Mucosa of descending colon (tissue), 3 donors: ENCODE results near the gene ANGEL1. TPM values are rescaled to one million over a fixed set of nuclear protein-coding genes. Genes with fewer than 3 reads are reported as not detected.

ENCODE experiments used
- ATAC-seq: fragments of 200-7000 bp; cut with Tn5 transposase; one replicate; pipeline ENCODE4 v1.9.1; 2020; ENCODE audit warnings: mild to moderate bottlenecking, moderate library complexity
- DNase-seq, 3 donors: peaks; one replicate each; pipeline ENCODE4 v3.0.0-alpha.2; 2020
- H3K36me3 ChIP-seq: fragments of 200-600 bp; one replicate; pipeline ENCODE4 v1.8.0; 2021; ENCODE audit warnings: low read depth, mild to moderate bottlenecking
- H3K4me1 ChIP-seq: fragments of 200-600 bp; one replicate; pipeline ENCODE4 v1.8.0; 2021; ENCODE audit warnings: low read depth, mild to moderate bottlenecking
- H3K4me3 ChIP-seq: fragments of 200-600 bp; one replicate; pipeline ENCODE4 v1.8.0; 2021; ENCODE audit warnings: mild to moderate bottlenecking
- H3K9me3 ChIP-seq: fragments of 200-600 bp; one replicate; pipeline ENCODE4 v1.8.0; 2021; ENCODE audit warnings: mild to moderate bottlenecking
- intact Hi-C, 2 donors: fragments of 100-400 bp; cut with DNase I in 1 of 2; cut with micrococcal nuclease in 1 of 2; formaldehyde crosslinking; loops; one replicate each; pipeline versions ENCODE4 v1.11.0 to v1.11.1; 2022; cut with DNase I, micrococcal nuclease
- long read RNA-seq, 2 donors: library from polyadenylated mRNA; unstranded; transcript quantifications; one replicate each; pipeline ENCODE4 v2.0.0, GENCODE V29; 2019 to 2021
- total RNA-seq, 3 donors: library from RNA; stranded (reverse); fragmentation: NEBNext Ultra II Directional in 2 of 3; extraction: Animal tissue kit (Norgen Biotek cat#: 25700) in 2 of 3; gene quantifications; one replicate each; pipeline versions ENCODE4 v1.2.1 to v1.2.4, GENCODE V29; 2021 to 2023
- TF ChIP-seq, protein P1 (sequence below): fragments of 200-600 bp; IDR thresholded peaks from one replicate; pipeline ENCODE4 v1.8.0; 2022; ENCODE audit warnings: antibody characterized with exemption, mild to moderate bottlenecking
- donor health status: DM: no; HTN: no; CAD: no; lungs with moderate emphysema.
- donor health status: DM: no; HTN: no; CAD: no.
- donor health status: DM: no; HTN: yes; CAD: no.

Gene ANGEL1, protein sequence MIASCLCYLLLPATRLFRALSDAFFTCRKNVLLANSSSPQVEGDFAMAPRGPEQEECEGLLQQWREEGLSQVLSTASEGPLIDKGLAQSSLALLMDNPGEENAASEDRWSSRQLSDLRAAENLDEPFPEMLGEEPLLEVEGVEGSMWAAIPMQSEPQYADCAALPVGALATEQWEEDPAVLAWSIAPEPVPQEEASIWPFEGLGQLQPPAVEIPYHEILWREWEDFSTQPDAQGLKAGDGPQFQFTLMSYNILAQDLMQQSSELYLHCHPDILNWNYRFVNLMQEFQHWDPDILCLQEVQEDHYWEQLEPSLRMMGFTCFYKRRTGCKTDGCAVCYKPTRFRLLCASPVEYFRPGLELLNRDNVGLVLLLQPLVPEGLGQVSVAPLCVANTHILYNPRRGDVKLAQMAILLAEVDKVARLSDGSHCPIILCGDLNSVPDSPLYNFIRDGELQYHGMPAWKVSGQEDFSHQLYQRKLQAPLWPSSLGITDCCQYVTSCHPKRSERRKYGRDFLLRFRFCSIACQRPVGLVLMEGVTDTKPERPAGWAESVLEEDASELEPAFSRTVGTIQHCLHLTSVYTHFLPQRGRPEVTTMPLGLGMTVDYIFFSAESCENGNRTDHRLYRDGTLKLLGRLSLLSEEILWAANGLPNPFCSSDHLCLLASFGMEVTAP
- 10 to 100 TPM; 12.6 to 17.1 (median 13.5) TPM for total RNA-seq
- long read RNA-seq, donor 1, full-length matches to known transcripts, result 12 of 16 reads
- long read RNA-seq, donor 1, partial matches to known transcripts, result 2 of 16 reads
- long read RNA-seq, donor 1, other reads (novel, unspliced or antisense), result 2 of 16 reads
- long read RNA-seq, donor 2, full-length matches to known transcripts, result 2 of 5 reads
- long read RNA-seq, donor 2, partial matches to known transcripts, result 2 of 5 reads
- long read RNA-seq, donor 2, other reads (novel, unspliced or antisense), result 1 of 5 reads

DNA sequence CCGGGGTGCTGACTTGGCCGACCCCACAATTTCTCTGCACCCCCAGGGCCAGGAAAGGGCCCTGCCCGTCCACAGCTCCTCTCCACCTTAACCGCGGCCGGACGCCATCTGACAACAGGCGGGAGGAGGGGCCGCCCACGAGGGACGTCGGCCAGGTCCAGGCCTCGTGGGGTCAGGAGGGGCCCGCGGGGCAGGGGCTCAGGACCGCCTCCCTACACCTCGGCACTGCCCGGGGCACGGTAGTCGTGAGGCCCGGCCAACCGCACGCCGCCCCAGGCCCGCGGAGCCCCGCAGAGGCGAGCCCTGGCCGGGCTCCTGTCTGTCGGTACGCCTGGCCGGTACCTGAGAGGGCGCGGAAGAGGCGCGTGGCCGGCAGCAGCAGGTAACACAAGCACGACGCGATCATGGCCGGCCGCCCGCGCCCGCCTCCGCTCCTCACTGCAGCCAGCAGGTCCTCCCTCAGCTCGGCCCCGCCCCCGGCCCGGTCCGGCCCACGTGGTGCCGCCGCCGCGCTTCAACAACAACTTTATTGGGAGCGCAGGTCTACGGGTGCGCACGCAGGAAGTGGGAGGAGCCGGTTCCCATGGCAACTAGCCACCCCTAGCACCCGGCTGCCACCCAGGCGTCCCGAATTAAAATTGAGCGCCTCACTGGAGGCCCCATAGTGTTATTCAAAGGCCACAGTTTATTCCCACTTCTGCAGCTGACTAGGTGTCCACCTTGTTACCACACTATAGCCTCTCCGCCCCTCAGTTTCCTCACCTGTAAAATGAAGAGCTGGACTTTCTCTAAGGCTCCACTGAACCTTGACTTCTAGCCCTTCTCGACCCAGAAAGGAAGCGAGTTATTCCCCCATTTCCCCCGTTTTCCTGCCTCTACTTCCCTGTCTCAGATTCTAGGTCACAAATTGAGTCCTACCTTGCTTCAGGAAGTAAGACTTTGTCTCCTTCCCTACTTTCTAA is at the start of gene ANGEL1:
ANGEL1 (minus strand) TSS at position 461 of the 962 bp plus-strand sequence; CDS start at position 406, 55 bp downstream.
- intact Hi-C loops, result no loop called here
- Histone ChIP-seq H3K9me3 (no peaks in the 10 kb centered on the region), H3K4me1 (peaks cover 3% of the 10 kb centered on the region), H3K36me3 (no peaks in the 10 kb centered on the region), H3K4me3 (peak within 1 kb of the TSS; percentile 53)
- peak; percentile 98 for DNase-seq
- TF ChIP-seq, protein P1, sequence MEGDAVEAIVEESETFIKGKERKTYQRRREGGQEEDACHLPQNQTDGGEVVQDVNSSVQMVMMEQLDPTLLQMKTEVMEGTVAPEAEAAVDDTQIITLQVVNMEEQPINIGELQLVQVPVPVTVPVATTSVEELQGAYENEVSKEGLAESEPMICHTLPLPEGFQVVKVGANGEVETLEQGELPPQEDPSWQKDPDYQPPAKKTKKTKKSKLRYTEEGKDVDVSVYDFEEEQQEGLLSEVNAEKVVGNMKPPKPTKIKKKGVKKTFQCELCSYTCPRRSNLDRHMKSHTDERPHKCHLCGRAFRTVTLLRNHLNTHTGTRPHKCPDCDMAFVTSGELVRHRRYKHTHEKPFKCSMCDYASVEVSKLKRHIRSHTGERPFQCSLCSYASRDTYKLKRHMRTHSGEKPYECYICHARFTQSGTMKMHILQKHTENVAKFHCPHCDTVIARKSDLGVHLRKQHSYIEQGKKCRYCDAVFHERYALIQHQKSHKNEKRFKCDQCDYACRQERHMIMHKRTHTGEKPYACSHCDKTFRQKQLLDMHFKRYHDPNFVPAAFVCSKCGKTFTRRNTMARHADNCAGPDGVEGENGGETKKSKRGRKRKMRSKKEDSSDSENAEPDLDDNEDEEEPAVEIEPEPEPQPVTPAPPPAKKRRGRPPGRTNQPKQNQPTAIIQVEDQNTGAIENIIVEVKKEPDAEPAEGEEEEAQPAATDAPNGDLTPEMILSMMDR, result no peak
- peak; percentile 98 for ATAC-seq

DNA sequence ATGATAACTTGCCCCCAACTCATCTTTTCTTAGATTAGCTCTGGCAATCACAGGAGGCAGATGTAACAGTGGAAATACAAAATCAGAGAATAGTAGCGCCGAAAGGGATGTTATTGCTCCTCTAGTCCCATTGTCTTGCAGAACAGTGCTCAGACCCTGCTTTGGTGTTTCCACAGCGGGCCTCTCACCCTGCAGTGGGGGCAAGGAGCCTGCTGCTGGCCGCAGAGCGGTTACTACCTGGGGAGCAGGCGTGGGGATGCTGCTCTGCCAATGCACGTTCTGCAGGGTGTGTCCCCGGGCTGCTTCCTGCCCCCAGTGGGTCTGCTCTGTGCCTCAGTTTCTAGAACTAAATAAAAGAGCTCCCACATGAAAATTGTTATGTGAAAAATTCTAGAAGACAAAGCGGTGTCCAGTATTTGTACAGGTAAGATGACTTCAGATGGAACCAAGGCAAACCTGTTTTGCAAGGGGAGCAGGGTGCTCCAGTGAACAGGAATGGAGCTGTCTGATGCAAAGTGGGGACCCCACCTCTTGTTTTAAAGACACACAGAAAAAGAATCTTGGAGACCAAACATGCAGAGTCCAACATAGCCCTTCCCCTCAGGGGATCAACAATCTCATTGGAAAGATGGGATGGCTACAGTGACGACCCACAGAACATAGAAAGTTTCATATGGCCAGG is 49.0 kb upstream of the ANGEL1 start:
- H3K36me3 ChIP-seq, result no peaks in the 10 kb centered on the region
- no peaks in the 10 kb centered on the region for H3K4me1 ChIP-seq
- DNase-seq (no peak), ATAC-seq (no peak)
- intact Hi-C loops, result no loop called here
- H3K4me3 ChIP-seq, result no peak overlapping the region
- TF ChIP-seq, protein P1, result no peak
- H3K9me3 ChIP-seq, result no peaks in the 10 kb centered on the region

DNA sequence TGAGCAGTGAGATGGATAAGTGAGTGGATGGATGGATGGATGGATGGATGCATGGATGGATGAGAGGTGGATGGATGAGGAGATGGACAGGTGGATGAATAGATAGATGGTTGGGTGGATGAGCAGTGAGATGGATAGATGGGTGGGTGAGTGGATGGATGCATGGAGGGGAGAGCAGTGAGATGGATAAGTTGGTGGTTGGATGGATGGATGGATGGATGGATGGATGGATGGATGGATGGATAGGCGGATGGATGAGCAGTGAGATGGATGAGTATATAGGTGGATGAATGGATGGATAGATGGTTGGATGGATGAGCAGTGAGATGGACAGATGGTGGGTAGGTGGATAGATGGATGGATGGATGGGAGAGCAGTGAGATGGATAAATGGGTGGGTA is 44.1 kb upstream of the ANGEL1 start:
- intact Hi-C loops, result no loop called here

DNA sequence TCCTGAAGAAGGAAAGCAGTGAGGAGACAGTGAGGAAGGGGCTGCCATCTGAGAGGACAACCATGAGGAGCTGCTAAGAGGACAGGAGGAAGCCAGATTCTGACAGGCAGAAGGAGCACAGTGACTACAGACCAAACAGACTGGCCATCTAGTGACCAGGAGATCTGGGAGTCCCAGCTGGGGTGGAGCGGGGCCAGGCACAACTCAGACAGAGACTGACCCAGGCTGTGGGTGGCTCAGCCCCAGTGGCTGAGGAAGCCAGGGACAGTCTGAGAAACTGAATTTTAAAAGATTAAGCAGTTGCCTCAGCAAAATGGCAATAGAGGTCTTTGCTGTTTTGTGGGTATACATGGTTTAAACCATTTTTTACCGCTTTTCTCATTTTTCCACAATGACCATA is 42.4 kb upstream of the ANGEL1 start:
- no peak overlapping the region for H3K4me3 ChIP-seq
- DNase-seq, result no peak
- H3K9me3 ChIP-seq, result no peaks in the 10 kb centered on the region
- no peaks in the 10 kb centered on the region for H3K36me3 ChIP-seq
- intact Hi-C loops, result no loop called here
- TF ChIP-seq, protein P1, result no peak
- ATAC-seq, result no peak
- no peaks in the 10 kb centered on the region for H3K4me1 ChIP-seq

More for the DNA sequence above, 44.1 kb upstream of the ANGEL1 start:
- DNase-seq (no peak), ATAC-seq (no peak)
- Histone ChIP-seq H3K36me3 (no peaks in the 10 kb centered on the region), H3K9me3 (no peaks in the 10 kb centered on the region), H3K4me3 (no peak overlapping the region), H3K4me1 (no peaks in the 10 kb centered on the region)
- TF ChIP-seq, protein P1, result no peak
